HG02840 (cell line): ENCODE results near the gene AP5S1.
"Not testable (repeated sequence)": the region's sequence is repeated elsewhere in the genome, so short reads cannot be mapped to it uniquely, and the experiment has no call there.

Source experiments
- ATAC-seq: cut with Tn5 transposase; IDR thresholded peaks from one replicate; pipeline ENCODE4 v1.9.1; 2021; ENCODE audit warnings: mild to moderate bottlenecking, moderate library complexity, moderate number of reproducible peaks; ENCODE audit not compliant: unreplicated experiment, low FRiP score

The AP5S1 gene

DNA sequence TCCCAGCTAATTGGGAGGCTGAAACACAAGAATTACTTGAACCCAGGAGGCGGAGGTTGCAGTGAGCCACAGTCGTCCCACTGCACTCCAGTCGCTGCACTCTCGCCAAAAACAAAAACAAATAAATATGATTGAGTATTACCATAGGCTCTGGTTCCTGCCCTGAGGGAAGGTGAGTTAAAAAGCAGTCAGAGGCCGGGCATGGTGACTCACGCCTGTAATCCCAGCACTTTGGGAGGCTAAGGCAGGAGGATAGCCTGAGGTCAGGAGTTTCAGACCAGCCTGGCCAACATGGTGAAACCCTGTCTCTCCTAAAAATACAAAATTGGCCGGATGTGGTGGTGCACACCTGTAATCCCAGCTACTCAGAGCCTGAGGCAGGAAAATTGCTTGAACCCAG is 19.9 kb downstream of the AP5S1 start:
- ATAC-seq = not testable (repeated sequence)

DNA sequence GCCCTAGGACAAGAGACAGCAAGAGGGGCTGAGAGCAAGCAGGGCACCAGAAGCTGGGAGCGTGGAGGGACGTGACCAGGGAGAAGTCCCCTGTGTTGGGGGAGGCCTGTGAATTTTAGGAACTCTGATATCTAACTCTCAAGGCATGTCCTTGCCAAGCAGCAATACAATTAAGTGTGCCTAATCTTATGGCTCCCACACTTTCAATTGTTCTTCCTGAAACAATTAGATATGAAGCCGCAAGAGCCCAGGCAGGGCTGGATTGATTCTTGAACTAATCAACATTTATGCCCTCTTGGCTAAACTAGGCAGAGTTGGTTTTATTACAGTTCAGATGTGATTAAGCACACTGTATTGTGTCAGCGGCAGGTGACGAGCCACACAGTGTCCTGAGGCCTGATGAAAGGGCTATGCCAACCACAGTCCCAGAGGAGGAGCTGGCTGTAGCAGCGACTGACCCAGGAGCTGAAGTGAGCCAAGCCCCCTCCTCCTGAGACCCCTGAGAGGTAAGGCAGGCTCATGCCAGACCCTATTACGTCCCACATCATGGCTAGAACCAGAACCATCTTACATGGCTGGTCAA is 22.1 kb downstream of the AP5S1 start:
- no peak for ATAC-seq

DNA sequence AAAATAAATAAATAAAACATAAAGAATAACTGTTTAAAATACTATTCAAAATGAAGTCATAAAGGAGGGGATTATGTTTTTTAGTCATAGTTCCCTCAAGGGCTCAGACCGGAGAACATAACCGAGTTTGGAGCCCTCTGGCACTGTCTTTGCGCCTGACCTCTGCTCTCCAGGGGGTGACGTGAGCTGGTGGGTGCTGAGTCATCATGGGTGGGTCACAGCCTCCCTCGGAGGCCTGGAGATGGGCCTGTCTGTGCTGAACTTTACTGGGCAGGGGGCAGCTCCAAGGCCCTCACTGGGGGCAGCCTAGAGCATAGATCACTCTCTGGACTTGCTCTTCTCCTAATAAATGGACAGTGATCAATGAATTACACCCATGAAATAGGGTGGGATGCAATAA is 23.1 kb downstream of the AP5S1 start:
- ATAC-seq = no peak

DNA sequence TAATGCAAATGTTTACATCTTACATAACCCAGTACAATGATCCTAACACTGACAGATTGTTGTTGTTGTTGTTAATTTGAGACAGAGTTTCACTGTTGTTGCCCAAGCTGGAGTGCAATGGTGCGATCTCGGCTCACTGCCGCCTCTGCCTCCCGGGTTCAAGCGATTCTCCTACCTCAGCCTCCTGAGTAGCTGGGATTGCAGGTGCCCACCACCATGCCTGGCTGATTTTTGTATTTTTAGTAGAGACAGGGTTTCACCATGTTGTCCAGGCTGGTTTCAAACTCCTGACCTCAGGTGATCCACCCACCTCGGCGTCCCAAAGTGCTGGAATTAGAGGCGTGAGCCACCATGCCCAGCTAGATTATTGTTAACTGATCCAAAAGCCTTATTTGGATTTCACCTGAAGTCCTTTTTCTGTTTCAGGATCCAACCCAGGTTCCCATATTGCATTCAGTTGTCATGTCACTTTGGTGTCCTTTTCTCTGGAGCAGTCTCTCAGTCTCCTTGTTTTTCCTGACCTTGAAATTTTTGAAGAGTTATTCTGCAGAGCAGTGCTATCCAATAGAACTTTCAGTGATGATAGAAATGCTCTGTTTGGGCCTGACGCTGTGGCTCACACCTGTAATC is 23.8 kb downstream of the AP5S1 start:
- ATAC-seq = not testable (repeated sequence)

DNA sequence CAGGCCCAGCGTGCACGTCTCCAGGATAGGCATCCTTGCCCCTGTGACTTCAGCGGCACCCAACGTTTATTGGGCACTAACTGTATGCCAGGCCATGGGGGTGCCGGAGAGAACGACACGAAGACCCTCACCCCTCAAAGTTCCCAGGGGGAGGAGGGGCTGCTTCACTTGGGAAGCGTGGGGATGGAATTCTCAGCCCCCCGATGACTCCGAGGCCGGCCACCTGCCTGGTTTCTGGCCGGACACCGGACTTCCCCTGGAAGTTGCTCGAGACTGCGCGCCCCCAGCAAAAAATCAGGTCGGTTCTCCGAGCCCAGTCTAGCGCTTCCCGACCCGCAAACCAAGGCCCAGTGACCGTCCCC is 26.0 kb downstream of the AP5S1 start:
- ATAC-seq = no peak

DNA sequence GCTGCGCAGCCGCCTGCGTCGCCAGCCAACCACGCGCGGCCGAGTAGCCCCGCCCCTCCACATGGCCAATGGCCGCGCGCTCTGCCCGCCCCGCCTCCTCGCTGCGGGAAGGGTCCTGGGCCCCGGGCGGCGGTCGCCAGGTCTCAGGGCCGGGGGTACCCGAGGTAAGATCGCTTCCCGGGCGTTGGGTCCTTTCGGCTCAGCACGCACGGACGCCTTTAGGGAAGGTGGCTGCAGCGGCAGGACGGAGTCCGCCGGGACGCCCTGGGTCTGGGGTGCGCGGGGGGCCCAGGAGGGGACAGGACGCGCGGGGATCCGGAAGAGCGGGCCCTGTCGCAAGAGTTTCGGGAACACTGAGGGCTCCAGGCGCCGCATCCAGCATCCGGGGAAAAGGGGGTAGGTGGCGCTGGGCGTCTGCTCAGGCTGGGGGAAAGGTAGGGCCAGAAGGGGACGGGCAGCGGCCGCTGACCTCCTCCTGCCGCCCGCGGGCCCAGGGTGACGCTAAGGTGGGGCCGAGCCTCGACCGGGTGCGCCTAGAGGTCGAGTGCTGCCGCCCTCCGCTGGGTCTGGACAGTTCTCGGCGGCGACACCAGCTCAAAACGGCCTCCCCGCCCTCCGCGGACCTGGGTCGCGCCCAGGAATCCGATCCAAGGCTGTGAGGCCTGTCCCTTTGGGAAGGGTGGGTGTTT is 26.5 kb downstream of the AP5S1 start, which contains the start of gene MAVS:
Gene MAVS, plus strand, starts transcription at position 95 of the 689 bp plus-strand sequence. CDS start 7,791 bp downstream, outside the sequence.
- ATAC-seq = peak; percentile 82

DNA sequence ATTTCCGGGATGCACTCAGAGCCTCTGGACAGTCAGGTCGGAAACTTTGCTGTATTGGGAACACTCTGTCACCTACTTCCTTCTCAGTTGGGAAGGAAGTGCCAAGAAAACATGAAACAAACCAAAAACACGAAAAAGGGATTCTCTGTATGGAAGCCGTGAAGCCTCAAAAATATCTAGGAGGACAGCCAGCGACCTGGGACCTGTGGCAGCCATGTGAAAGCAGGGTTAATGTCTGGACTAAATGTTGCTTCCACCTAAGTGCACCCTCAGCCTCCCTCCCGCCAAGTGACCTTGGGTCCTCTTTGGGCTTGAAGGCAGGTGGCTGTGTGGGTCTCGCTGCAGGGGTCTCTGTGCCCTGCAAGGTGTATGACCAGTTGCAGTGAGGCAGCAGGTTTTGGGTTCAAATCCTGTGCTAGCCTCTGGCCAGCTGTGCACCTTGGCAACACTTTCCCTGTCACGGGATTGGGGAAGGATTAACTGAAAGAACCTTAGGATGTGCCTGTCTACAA is 27.1 kb downstream of the AP5S1 start:
- no peak for ATAC-seq

DNA sequence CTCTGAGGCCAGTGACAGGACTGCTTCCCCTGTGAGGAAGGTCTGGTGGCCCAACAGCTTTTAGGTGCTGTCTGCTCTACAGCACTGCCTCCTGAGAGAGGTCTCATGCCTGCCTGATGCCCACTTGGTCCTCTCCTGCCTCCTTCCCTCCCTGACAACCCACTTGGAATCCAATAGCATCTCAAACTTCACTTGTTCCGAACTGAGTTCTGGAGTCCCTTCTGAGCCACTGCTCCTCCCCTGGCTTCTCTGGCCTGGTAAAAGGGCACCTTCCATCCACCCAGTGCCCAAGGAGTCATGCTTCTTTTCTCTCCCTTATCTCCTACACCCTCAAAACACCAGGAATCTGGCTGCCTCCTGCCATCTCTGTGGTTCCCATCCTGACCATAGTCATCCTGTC is 28.2 kb downstream of the AP5S1 start:
- ATAC-seq = no peak

DNA sequence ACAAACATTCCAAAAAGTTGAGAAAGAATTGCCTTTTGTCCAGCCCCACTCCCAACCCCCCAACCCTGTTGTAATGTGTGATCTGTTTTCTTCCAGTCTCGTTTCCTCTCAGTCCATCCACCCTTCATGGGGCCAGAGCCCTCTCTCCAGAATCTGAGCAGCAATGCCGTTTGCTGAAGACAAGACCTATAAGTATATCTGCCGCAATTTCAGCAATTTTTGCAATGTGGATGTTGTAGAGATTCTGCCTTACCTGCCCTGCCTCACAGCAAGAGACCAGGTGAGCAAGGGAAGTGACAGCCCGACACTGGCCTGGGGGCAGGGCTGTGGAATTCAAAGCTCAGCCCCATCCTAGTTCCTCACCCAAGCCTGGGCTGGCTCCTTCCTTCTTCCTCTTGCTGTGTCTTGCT is 34.1 kb downstream of the AP5S1 start:
- ATAC-seq = no peak

DNA sequence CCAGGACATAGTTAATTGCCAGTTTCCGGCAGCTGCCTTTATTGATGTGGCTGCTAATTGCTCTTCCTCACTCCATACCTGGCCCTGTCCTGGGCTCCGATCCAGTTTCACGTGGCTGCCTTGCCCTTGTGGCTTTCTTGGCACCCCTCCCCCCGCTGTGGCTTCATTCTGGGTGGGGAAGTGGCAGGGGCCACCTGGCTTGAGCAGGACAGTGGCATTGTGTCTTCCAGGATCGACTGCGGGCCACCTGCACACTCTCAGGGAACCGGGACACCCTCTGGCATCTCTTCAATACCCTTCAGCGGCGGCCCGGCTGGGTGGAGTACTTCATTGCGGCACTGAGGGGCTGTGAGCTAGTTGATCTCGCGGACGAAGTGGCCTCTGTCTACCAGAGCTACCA is 37.1 kb downstream of the AP5S1 start:
- ATAC-seq = no peak

DNA sequence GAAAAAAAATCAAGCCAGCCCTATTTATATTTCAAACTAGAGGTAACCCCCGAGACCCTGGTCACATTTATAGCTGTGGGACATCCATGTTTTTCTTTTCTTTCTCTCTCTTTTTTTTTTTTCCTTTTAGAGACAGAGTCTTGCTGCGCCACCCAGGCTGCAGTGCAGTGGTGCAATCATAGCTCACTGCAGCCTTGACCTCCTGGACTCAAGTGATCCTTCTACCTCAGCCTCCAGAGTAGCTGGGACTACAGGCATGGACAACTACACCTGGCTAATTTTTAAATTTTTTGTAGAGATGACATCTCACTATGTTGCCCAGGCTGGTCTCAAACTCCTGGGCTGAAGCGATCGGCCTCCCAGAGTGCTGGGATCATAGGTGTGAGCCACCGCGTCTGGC is 38.3 kb downstream of the AP5S1 start:
- no peak for ATAC-seq

DNA sequence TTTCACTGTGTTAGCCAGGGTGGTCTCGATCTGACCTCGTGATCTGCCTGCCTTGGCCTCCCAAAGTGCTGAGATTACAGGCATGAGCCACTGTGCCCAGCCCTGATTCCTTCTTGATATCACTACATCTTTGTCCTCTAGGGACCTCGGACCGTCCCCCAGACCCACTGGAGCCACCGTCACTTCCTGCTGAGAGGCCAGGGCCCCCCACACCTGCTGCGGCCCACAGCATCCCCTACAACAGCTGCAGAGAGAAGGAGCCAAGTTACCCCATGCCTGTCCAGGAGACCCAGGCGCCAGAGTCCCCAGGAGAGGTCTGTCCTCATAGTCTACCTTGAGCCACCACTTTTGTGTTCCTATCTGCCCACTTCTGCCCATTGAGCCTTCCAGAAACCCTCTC is 40.8 kb downstream of the AP5S1 start:
- no peak for ATAC-seq

DNA sequence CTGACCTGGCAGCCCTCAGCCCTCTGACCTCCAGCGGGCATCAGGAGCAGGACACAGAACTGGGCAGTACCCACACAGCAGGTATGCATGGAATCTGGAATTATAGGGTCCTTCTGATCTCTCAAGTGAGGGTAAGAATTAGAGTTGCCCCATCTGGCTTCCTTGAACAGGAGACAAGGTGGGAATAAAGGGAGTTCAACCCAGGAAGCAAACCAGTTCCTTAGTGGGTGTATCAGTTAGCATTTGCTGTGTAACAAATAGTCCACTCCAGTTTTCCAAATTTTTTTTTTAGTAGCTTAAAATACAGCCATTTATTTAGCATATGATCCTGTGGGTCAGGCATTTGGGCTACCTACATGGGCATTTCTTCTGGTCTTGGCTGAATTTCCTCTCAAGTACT is 42.0 kb downstream of the AP5S1 start:
- no peak for ATAC-seq

DNA sequence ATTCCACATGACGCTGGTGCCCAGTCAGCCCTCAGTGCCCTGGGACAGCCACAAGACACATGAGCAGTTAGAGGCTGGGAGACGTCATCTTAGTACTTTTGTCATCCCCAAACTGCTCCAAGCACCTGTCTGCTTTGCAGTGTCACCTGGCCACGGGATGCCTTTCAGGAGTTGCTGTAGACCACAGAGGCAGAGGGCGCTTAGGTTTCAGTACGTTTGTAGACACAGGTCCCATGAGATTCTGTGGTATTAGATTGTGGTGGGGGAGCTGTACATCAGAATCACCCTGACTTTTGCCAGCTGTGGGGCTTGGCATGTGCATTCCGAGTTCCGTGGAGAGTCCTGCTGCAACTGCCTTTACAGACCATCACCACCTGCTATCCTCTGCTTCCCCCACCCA is 43.0 kb downstream of the AP5S1 start:
- no peak for ATAC-seq

DNA sequence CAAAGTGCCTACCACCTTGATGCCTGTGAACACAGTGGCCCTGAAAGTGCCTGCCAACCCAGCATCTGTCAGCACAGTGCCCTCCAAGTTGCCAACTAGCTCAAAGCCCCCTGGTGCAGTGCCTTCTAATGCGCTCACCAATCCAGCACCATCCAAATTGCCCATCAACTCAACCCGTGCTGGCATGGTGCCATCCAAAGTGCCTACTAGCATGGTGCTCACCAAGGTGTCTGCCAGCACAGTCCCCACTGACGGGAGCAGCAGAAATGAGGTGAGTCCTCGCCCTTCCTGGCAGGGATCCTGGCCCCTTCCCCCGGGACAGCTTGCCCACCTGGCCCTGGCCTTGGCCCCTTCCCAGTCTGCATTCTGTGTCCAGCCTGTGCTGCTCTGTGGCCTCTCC is 44.2 kb downstream of the AP5S1 start:
- ATAC-seq = no peak

DNA sequence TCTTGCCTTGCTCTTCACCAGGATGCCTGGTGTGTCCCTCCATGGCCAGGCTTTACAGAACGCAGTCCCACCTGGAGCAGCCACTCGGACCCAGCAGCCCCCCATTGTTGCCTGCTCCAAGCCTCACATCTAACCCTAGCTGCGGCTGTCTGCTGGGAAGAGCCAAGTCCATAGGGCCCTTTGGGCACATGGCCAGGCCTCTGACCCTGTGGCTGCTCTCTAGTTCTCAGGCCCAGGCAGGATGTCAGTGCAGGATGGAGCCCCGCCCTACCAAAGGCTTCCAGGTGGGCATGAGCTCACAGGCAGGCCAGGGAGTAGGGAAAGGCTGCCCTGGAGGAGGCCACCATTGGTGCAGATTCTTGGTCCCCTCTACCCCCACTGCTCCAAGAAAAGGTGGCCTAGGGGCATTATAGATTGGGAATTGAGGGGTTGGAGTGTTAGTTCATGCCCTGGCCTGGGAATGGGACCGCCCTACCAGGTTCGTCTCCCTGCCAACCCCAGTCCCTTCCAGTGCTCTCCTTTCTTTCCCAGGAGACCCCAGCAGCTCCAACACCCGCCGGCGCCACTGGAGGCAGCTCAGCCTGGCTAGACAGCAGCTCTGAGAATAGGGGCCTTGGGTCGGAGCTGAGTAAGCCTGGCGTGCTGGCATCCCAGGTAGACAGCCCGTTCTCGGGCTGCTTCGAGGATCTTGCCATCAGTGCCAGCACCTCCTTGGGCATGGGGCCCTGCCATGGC is 45.0 kb downstream of the AP5S1 start:
- ATAC-seq = no peak

DNA sequence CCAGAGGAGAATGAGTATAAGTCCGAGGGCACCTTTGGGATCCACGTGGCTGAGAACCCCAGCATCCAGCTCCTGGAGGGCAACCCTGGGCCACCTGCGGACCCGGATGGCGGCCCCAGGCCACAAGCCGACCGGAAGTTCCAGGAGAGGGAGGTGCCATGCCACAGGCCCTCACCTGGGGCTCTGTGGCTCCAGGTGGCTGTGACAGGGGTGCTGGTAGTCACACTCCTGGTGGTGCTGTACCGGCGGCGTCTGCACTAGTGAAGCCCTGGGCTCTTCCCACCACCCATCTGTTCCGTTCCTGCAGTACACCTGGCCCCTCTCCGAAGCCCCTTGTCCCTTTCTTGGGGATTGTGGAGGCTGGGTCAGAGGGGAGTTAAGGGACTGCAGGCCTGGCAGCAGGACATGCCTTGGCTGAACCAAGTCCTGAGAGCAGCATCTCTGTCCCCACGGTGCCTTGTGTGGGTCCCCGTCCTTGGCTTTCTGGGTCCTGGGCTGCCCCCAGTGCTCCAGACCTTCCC is 45.6 kb downstream of the AP5S1 start:
- ATAC-seq = no peak

DNA sequence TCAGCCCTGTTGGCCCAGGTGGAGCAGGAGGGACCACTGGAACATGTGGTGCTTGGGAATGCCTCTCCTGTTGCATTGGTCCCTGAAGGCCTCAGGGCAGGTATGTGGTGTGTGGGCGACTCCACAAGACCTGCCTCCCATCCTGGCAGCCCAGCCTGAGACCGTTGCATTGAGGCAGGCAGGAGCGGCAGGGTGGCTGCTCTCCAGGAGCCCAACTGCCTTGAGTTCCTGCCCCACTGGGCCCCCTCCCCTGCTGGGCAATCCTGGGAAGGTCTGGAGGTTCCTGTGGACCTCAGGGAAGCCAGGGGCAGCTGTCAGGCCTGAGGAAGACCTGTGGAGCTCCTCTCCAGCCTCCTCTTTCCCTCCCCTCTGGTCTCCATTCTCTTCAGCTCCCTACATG is 46.1 kb downstream of the AP5S1 start:
- ATAC-seq = no peak

DNA sequence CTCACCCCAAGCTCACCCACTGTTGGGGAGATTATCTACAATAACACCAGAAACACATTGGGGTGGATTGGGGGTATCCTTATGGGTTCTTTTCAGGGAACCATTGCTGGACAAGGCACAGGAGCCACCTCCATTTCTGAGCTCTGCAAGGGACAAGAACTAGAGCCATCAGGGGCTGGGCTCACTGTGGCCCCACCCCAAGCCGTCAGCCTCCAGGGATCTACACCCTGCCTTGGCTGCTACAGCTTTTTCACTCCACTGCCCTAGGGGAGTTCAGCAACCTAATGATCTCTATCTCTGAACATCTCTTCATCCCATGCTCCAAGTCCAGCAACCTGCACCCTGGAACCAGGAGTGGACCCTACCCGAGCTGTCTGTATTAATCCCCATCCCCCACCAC is 47.5 kb downstream of the AP5S1 start:
- ATAC-seq = no peak

DNA sequence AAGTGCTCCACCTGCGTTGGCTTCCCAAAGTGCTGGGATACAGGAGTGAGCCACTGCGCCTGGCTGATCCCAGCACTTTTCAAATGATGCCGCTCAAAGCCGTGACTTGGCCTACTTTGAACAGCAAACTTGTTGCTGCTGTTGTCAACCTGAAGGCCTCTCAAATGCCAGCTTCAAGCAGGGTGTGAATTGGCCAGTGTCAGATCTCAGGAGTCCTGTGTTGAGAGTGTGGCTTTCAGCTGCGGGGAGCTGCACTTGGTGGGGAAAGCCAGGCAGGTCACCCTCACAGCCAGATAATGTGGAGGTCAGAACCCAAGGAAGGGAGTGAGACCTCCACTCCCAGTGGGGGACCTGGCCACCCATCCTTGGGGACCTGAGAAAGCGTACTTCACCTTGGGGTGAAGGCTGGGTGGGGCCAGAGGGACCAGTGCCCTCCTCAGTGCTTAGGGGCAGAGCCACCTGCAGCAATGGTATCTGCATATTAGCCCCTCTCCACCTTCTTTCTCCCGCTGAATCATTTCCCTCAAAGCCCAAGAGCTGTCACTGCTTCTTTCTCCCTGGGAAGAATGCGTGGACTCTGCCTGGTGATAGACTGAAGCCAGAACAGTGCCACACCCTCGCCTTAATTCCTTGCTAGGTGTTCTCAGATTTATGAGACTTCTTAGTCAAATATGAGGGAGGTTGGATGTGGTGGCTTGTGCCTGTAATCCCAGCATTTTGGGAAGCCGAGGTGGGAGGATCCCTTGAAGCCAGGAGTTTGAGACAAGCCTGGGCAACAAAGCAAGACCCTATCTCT is 49.7 kb downstream of the AP5S1 start:
- ATAC-seq = no peak
